ENCODE measurements around the gene WWC2. TPM values are rescaled to one million over a fixed set of nuclear protein-coding genes. Genes with fewer than 3 reads are reported as not detected.

WWC2 gene
- total and polyA plus RNA-seq, 12 donors = 6.0 to 37.4 (median 31.2) TPM

DNA sequence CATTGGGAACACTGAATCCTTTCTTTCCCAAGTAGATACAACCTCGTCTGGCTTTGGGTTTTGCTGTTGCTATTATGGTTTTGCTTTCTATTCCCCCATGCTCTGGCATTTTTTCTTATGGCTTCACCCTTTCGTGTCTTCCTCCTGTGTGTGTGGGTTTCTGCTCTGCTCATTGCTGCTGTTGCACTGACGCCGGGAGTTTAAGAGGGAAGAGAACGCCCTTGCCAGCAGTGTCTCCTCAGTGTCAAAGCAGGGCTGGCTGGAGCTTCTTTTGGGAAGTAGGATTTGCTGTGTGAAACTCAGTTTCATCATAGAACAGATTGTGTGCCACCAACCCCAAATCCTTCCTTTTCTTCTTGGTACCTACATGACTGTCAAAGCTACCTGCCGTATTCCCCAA is 157.3 kb downstream of the WWC2 start:
- intact Hi-C loops (cut with DNase I) = loop anchor here in 3 of 10 donors (2.0 to 5.0 kb wide), 3 partner anchors 179 to 184 kb away; no protein-coding TSS in a partner anchor
- H3K4me3 ChIP-seq = no peak overlapping the region
- TF ChIP-seq, protein P1, sequence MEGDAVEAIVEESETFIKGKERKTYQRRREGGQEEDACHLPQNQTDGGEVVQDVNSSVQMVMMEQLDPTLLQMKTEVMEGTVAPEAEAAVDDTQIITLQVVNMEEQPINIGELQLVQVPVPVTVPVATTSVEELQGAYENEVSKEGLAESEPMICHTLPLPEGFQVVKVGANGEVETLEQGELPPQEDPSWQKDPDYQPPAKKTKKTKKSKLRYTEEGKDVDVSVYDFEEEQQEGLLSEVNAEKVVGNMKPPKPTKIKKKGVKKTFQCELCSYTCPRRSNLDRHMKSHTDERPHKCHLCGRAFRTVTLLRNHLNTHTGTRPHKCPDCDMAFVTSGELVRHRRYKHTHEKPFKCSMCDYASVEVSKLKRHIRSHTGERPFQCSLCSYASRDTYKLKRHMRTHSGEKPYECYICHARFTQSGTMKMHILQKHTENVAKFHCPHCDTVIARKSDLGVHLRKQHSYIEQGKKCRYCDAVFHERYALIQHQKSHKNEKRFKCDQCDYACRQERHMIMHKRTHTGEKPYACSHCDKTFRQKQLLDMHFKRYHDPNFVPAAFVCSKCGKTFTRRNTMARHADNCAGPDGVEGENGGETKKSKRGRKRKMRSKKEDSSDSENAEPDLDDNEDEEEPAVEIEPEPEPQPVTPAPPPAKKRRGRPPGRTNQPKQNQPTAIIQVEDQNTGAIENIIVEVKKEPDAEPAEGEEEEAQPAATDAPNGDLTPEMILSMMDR (IDR thresholded peaks at IDR 0.05) = no peak
- WGBS, 2 donors = 61 to 65% methylated on average over 6 of the region's 6 CpGs
- no peak overlapping the region for H3K27ac ChIP-seq
- H3K9me3 ChIP-seq = no peaks in the 10 kb centered on the region
- H3K27me3 ChIP-seq = no peaks in the 10 kb centered on the region
- DNase-seq = no peak
- peaks cover 0 to 8% (median 0%) of the 10 kb centered on the region in 9 donors for H3K4me1 ChIP-seq
- peak in 4 of 8 donors; percentile 51 to 67 (median 60) for ATAC-seq
- peaks cover 0 to 87% (median 28%) of the 10 kb centered on the region in 9 donors for H3K36me3 ChIP-seq

DNA sequence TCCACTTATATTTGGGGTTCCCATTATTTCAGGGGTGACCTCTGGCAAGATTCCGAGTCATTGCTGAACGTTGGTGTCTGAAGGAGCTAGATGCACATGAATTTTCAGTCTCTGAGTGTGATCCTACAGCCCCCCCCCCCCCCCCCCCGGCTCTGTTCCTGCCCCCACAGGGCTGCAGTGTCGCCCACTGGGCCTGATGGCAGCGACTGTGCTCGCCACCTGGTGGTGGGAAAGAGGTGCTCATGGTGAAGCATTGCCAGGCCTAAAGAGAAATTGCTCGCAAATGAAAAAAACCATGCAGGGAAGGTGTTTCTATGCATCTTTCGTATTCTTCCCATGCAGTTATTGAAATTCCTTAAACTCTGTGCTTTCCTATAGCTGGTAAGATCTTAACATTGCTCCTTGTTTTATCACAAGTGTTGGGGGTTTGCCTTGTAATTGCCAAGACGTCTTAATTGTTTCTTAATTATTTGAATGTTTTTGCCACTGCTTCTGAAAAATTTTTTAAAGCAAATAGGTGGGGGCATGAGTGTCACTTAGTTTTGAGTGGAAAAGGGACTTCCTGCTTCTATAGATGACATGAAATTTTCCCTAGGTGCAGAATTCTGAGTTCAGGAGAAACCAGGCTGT is 157.8 kb downstream of the WWC2 start:
- Histone ChIP-seq H3K27ac (no peak overlapping the region), H3K4me1 (peaks cover 0 to 10% (median 3%) of the 10 kb centered on the region in 9 donors), H3K9me3 (no peaks in the 10 kb centered on the region), H3K36me3 (peaks cover 0 to 87% (median 29%) of the 10 kb centered on the region in 9 donors), H3K27me3 (no peaks in the 10 kb centered on the region), H3K4me3 (no peak overlapping the region)
- peak; percentile 77 to 90 (median 86) for ATAC-seq
- TF ChIP-seq, protein P1 (IDR thresholded peaks at IDR 0.05) = peak; percentile 63 to 82 (median 79)
- DNase-seq = peak; percentile 35 to 59
- intact Hi-C loops (cut with DNase I) = loop anchor here in 3 of 10 donors (2.0 to 5.0 kb wide), 3 partner anchors 180 to 184 kb away; no protein-coding TSS in a partner anchor
- 42 to 46% methylated on average over 9 of the region's 9 CpGs for WGBS, 2 donors

DNA sequence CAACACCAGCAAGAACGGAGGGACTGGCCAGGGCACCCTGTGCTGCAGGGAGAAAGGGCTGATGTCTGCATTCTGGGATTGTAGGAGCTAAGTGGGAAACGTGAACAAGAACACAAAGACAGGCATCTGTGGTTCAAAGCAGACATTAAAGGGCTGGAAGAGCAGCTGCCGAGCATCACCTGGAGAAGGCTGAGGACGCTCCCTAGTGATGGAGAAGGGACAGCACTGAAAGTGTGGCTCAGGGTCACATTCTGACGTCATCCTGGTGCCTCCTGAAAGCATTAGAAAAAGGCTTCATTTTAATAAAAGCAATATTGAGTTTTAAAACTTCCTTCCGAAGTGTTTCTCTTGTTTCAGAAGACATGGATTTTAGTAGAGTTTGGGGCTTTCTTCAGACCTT is 158.8 kb downstream of the WWC2 start:
- DNase-seq (no peak), ATAC-seq (no peak)
- WGBS, 2 donors = 92 to 93% methylated on average over 6 of the region's 6 CpGs
- intact Hi-C loops (cut with DNase I) = loop anchor here in 4 of 10 donors (2.0 to 5.0 kb wide), 3 partner anchors 181 to 185 kb away; no protein-coding TSS in a partner anchor
- TF ChIP-seq, protein P1 (IDR thresholded peaks at IDR 0.05) = no peak
- Histone ChIP-seq H3K9me3 (no peaks in the 10 kb centered on the region), H3K4me3 (no peak overlapping the region), H3K27me3 (no peaks in the 10 kb centered on the region), H3K36me3 (peaks cover 0 to 79% (median 21%) of the 10 kb centered on the region in 9 donors), H3K27ac (no peak overlapping the region), H3K4me1 (peaks cover 0 to 15% (median 8%) of the 10 kb centered on the region in 9 donors)

- H3K4me1 ChIP-seq = peaks cover 0 to 15% (median 8%) of the 10 kb centered on the region in 9 donors
- TF ChIP-seq, protein P1 (IDR thresholded peaks at IDR 0.05) = no peak
- DNase-seq (no peak), ATAC-seq (peak in 1 of 8 donors; percentile 13)
- no peak overlapping the region for H3K4me3 ChIP-seq
- H3K9me3 ChIP-seq = no peaks in the 10 kb centered on the region
- H3K36me3 ChIP-seq = peaks cover 0 to 76% (median 17%) of the 10 kb centered on the region in 9 donors
- WGBS, 2 donors = 89 to 92% methylated on average over 10 of the region's 10 CpGs
- no peaks in the 10 kb centered on the region for H3K27me3 ChIP-seq
- intact Hi-C loops (cut with DNase I) = loop anchor here in 4 of 10 donors (5.0 to 10.0 kb wide), 3 partner anchors 144 to 323 kb away; no protein-coding TSS in a partner anchor
- H3K27ac ChIP-seq = no peak overlapping the region
These were observed 161.6 kb downstream of the WWC2 start for GRCh38 chr4:183260491-183261151.
